Fibroblast of lung (primary cell): ENCODE measurements around the gene TMPRSS7.

Experiments used
- EZH2 ChIP-seq: IDR thresholded peaks from 2 replicates; pipeline ENCODE4 v1.5.1; 2012; ENCODE audit warnings: low read length, control low read depth, mild to moderate bottlenecking; ENCODE audit errors: missing control alignments
- TF ChIP-seq, protein P1 (sequence below), 2 donors: IDR thresholded peaks in 1 of 2; conservative IDR thresholded peaks in 1 of 2; 1 replicate in 1 of 2; 2 replicates in 1 of 2; pipeline ENCODE4 v1.5.1; 2011 to 2012; ENCODE audit warnings: low read length in 2 of 2, control low read depth in 1 of 2, inconsistent platforms in 1 of 2, low read depth in 1 of 2, mild to moderate bottlenecking in 1 of 2

DNA sequence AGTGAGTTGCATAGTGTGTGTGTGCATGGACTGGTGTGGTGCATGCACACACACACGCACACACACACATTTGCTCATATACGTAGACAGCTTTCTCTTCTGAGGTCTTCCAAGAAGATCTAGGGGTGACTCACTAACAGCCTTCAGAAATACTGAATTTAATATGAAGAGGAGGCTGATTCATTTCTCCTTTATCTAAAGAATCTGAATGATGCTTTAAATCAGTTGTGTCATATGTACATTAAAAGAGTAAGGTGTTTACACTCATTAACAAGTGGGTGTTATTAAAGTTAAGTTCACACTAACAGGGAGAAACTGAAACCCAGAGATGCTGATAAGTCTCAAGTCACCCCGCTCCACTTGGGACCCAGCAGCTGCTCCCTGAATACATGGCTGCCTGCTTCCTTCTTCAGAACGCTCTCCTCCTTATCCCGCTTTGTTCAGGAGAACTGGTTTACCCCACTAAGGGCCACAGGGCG is 22.0 kb downstream of the TMPRSS7 start:
- TF ChIP-seq, protein P1, sequence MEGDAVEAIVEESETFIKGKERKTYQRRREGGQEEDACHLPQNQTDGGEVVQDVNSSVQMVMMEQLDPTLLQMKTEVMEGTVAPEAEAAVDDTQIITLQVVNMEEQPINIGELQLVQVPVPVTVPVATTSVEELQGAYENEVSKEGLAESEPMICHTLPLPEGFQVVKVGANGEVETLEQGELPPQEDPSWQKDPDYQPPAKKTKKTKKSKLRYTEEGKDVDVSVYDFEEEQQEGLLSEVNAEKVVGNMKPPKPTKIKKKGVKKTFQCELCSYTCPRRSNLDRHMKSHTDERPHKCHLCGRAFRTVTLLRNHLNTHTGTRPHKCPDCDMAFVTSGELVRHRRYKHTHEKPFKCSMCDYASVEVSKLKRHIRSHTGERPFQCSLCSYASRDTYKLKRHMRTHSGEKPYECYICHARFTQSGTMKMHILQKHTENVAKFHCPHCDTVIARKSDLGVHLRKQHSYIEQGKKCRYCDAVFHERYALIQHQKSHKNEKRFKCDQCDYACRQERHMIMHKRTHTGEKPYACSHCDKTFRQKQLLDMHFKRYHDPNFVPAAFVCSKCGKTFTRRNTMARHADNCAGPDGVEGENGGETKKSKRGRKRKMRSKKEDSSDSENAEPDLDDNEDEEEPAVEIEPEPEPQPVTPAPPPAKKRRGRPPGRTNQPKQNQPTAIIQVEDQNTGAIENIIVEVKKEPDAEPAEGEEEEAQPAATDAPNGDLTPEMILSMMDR (conservative IDR thresholded peaks at IDR 0.05 in 1 of 2, IDR thresholded peaks at IDR 0.05 in 1 of 2; ENCODE audit: low read depth in 1 of 2, low read length in 2 of 2): no peak
- no peak for TF ChIP-seq EZH2
